ENCODE results near the gene MUC5B. TPM values are rescaled to one million over a fixed set of nuclear protein-coding genes. Genes with fewer than 3 reads are reported as not detected.
A peak's percentile ranks its signal among the peaks of the same experiment; 100 is the strongest.

The MUC5B gene
- total and polyA plus RNA-seq, 2 of the 13 experiments (the other 11 are each of a cell fraction or from before 2014, with no cell fraction given) = 0.01 TPM; not detected in 1

DNA sequence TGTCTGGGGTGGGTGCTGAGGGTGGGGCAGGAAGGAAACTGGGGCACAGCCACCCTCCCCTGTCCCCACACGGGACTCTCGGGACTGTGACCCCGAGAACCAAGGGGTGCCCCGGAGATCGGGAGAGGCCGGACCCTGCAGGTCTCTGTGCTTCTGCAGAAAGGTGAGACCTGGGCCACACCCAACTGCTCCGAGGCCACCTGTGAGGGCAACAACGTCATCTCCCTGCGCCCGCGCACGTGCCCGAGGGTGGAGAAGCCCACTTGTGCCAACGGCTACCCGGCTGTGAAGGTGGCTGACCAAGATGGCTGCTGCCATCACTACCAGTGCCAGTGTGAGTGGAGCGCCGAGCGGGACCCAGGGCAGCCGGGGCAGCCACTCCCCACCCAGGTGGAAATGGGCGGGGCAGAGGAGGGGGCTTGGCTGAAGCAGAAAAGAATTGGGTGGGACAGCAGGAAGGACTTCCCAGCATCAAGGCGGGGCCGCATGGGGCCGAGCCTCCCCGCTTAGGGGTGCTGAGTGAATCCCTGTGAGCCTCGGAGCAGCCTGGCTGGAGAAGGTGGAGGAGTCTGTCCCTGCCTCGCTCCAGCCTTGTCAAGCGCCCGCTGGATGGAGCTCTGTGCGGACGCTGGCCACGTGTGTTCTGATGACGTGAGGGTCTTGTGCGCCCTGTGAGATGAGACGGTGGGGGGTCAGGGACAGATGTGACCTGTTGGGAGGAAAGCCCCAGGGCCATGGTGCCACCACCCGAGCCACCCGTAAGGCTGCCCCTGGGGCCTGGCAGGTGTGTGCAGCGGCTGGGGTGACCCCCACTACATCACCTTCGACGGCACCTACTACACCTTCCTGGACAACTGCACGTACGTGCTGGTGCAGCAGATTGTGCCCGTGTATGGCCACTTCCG, 29.3 kb upstream of the MUC5B start:
- no peak overlapping the region for H2AFZ ChIP-seq (ENCODE audit: low read length)
- H3K79me2 ChIP-seq (ENCODE audit: insufficient read depth, low read length) = no peaks in the 10 kb centered on the region
- no peak overlapping the region for H3K4me3 ChIP-seq (replicated peaks in 1 of 3; ENCODE audit: insufficient read depth in 1 of 3, low read depth in 2 of 3, low read length in 3 of 3)
- H3K27me3 ChIP-seq (ENCODE audit: control insufficient read depth in 1 of 2, insufficient read depth in 2 of 2, low read length in 2 of 2) = peaks cover 12 to 60% of the 10 kb centered on the region in 2 experiments
- in situ Hi-C loops (cut with HindIII; ENCODE audit: extremely low pct_ligation_motif_present, low pct_unique_long_range_greater_than_20kb) = no loop called here
- no TSS peak for BruUV-seq (replicated peaks)
- no peak overlapping the region for H3K27ac ChIP-seq (ENCODE audit: extremely low read length, insufficient read depth, low read length)
- WGBS (ENCODE audit: low lambda C conversion rate) = 39% methylated on average over 21 of the region's 43 CpGs
- CTCF ChIA-PET (ENCODE audit: low intra/inter-chr PET ratio, low total read pairs) = no interaction called here
- ATAC-seq (no peak), FAIRE-seq (no peak), DNase-seq (ENCODE audit: low spot score) (no peak)
- no peak overlapping the region for H3K9ac ChIP-seq (ENCODE audit: insufficient read depth, low read depth, low read length)
- no peaks in the 10 kb centered on the region for H3K36me3 ChIP-seq (replicated peaks in 1 of 2; ENCODE audit: control insufficient read depth in 1 of 2, insufficient read depth in 2 of 2, low read length in 2 of 2)
- no peaks in the 10 kb centered on the region for H3K9me3 ChIP-seq (ENCODE audit: low read length)
- H3K4me2 ChIP-seq (ENCODE audit: low read depth, low read length) = no peak overlapping the region
- H4K20me1 ChIP-seq (ENCODE audit: insufficient read depth, low read length) = no peaks in the 10 kb centered on the region
- no peaks in the 10 kb centered on the region for H3K4me1 ChIP-seq (ENCODE audit: insufficient read depth, low read length)
- POLR2A ChIA-PET = no interaction called here
- TF ChIP-seq, protein P1, sequence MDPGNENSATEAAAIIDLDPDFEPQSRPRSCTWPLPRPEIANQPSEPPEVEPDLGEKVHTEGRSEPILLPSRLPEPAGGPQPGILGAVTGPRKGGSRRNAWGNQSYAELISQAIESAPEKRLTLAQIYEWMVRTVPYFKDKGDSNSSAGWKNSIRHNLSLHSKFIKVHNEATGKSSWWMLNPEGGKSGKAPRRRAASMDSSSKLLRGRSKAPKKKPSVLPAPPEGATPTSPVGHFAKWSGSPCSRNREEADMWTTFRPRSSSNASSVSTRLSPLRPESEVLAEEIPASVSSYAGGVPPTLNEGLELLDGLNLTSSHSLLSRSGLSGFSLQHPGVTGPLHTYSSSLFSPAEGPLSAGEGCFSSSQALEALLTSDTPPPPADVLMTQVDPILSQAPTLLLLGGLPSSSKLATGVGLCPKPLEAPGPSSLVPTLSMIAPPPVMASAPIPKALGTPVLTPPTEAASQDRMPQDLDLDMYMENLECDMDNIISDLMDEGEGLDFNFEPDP (CRISPR knock-in tag; conservative IDR thresholded peaks at IDR 0.05) = no peak
- TF ChIP-seq CREB1 (IDR thresholded peaks at IDR 0.05) (0 out of 2 replicates have a peak, but pooled peaks have one; percentile 13), CREB1 (CRISPR knock-in tag; IDR thresholded peaks at IDR 0.05) (no peak)
- intact Hi-C loops (cut with micrococcal nuclease; ENCODE audit: unreplicated experiment) = no loop called here

DNA sequence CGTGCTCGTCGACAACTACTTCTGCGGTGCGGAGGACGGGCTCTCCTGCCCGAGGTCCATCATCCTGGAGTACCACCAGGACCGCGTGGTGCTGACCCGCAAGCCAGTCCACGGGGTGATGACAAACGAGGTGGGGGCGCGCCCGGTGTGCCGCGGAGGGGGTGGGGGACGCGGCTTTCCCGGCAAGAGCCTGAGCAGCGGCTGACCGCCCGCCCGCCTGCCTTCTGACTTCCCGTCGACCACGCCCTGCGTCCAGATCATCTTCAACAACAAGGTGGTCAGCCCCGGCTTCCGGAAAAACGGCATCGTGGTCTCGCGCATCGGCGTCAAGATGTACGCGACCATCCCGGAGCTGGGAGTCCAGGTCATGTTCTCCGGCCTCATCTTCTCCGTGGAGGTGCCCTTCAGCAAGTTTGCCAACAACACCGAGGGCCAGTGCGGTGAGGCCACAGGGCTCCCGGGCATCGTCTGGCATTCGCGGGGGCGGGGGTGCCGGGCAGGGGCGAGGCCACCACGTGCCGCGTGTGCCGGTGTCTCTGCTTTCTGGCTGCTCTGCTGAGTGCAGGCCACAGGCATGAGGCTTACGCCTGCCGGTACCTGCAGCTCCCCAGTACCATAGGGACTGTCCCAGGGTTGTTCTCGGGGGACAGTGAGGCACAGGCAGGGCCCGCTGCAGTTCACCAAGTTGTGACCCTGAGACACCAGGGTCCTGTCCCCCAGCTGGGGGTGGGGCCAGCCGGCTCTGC, 28.5 kb upstream of the MUC5B start:
- WGBS (ENCODE audit: low lambda C conversion rate) = 81% methylated on average over 25 of the region's 59 CpGs
- CTCF ChIA-PET (ENCODE audit: low intra/inter-chr PET ratio, low total read pairs) = no interaction called here
- H3K27ac ChIP-seq (ENCODE audit: extremely low read length, insufficient read depth, low read length) = no peak overlapping the region
- no peaks in the 10 kb centered on the region for H3K36me3 ChIP-seq (replicated peaks in 1 of 2; ENCODE audit: control insufficient read depth in 1 of 2, insufficient read depth in 2 of 2, low read length in 2 of 2)
- H3K4me1 ChIP-seq (ENCODE audit: insufficient read depth, low read length) = no peaks in the 10 kb centered on the region
- no TSS peak for BruUV-seq (replicated peaks)
- POLR2A ChIA-PET = no interaction called here
- no peaks in the 10 kb centered on the region for H3K9me3 ChIP-seq (ENCODE audit: low read length)
- no peak overlapping the region for H2AFZ ChIP-seq (ENCODE audit: low read length)
- no peak overlapping the region for H3K4me3 ChIP-seq (replicated peaks in 1 of 3; ENCODE audit: insufficient read depth in 1 of 3, low read depth in 2 of 3, low read length in 3 of 3)
- in situ Hi-C loops (cut with HindIII; ENCODE audit: extremely low pct_ligation_motif_present, low pct_unique_long_range_greater_than_20kb) (no loop called here), intact Hi-C loops (cut with micrococcal nuclease; ENCODE audit: unreplicated experiment) (no loop called here)
- ATAC-seq = no peak
- no peaks in the 10 kb centered on the region for H3K79me2 ChIP-seq (ENCODE audit: insufficient read depth, low read length)
- FAIRE-seq = no peak
- H3K4me2 ChIP-seq (ENCODE audit: low read depth, low read length) = no peak overlapping the region
- no peaks in the 10 kb centered on the region for H4K20me1 ChIP-seq (ENCODE audit: insufficient read depth, low read length)
- H3K27me3 ChIP-seq (ENCODE audit: control insufficient read depth in 1 of 2, insufficient read depth in 2 of 2, low read length in 2 of 2) = peaks cover 17 to 64% of the 10 kb centered on the region in 2 experiments
- H3K9ac ChIP-seq (ENCODE audit: insufficient read depth, low read depth, low read length) = no peak overlapping the region
- no peak for DNase-seq (ENCODE audit: low spot score)
- TF ChIP-seq HNRNPK (IDR thresholded peaks at IDR 0.05; ENCODE audit: low read depth, low read length, poor library complexity, severe bottlenecking) (no peak), DNMT1 (CRISPR knock-in tag; IDR thresholded peaks at IDR 0.05) (no peak), SMYD3 (CRISPR knock-in tag; IDR thresholded peaks at IDR 0.05) (no peak), ZNF775 (CRISPR knock-in tag; IDR thresholded peaks at IDR 0.05; ENCODE audit: borderline replicate concordance) (no peak), ZNF124 (CRISPR knock-in tag; IDR thresholded peaks at IDR 0.05) (no peak), ZNF350 (CRISPR knock-in tag; IDR thresholded peaks at IDR 0.05; ENCODE audit: borderline replicate concordance, low read depth) (no peak), ZNF839 (CRISPR knock-in tag; IDR thresholded peaks at IDR 0.05; ENCODE audit: borderline replicate concordance) (no peak), ZBTB26 (CRISPR knock-in tag; IDR thresholded peaks at IDR 0.05; ENCODE audit: borderline replicate concordance) (no peak), ARHGAP35 (CRISPR knock-in tag; IDR thresholded peaks at IDR 0.05; ENCODE audit: borderline replicate concordance) (no peak), MAF1 (CRISPR knock-in tag; IDR thresholded peaks at IDR 0.05; ENCODE audit: borderline replicate concordance) (no peak)
- TF ChIP-seq, protein P2, sequence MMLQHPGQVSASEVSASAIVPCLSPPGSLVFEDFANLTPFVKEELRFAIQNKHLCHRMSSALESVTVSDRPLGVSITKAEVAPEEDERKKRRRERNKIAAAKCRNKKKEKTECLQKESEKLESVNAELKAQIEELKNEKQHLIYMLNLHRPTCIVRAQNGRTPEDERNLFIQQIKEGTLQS (CRISPR knock-in tag; IDR thresholded peaks at IDR 0.05) = no peak

All from HepG2 (cell line).